Lung (tissue), 12 donors: ENCODE measurements around the gene BDH1. TPM values are rescaled to one million over a fixed set of nuclear protein-coding genes. Genes with fewer than 3 reads are reported as not detected.

ENCODE experiments used
- ATAC-seq: fragments of 200-7000 bp; cut with Tn5 transposase; one replicate; pipeline ENCODE4 v1.9.1; 2020; ENCODE audit warnings: moderate number of reproducible peaks; ENCODE audit not compliant: insufficient read depth, low FRiP score
- DNase-seq, 3 donors: peaks; one replicate each; pipeline ENCODE4 v3.0.0-alpha.2; 2013 to 2017
- H3K27ac ChIP-seq, 2 donors: one replicate each; pipeline ENCODE4 v1.5.1; 2013; ENCODE audit warnings: mild to moderate bottlenecking in 2 of 2, moderate library complexity in 2 of 2, control low read depth in 1 of 2, inconsistent platforms in 1 of 2, low read depth in 1 of 2, low read length in 1 of 2
- H3K27me3 ChIP-seq, 3 donors: one replicate each; pipeline ENCODE4 v1.5.1; 2013; ENCODE audit warnings: low read length in 2 of 3; ENCODE audit not compliant: control insufficient read depth in 3 of 3, insufficient read depth in 3 of 3
- H3K36me3 ChIP-seq, 4 donors: one replicate each; pipeline ENCODE4 v1.5.1; 2013; ENCODE audit warnings: low read length in 4 of 4, mild to moderate bottlenecking in 1 of 4, moderate library complexity in 1 of 4; ENCODE audit not compliant: control insufficient read depth in 4 of 4, insufficient read depth in 4 of 4
- H3K4me1 ChIP-seq, 5 donors: one replicate each; pipeline ENCODE4 v1.5.1; 2013; ENCODE audit warnings: low read length in 5 of 5, mild to moderate bottlenecking in 2 of 5, moderate library complexity in 1 of 5; ENCODE audit not compliant: control insufficient read depth in 5 of 5, insufficient read depth in 5 of 5
- H3K4me3 ChIP-seq: one replicate; pipeline ENCODE4 v1.5.1; 2013; ENCODE audit warnings: mild to moderate bottlenecking, control low read depth, moderate library complexity
- H3K9ac ChIP-seq, 2 donors: one replicate each; pipeline ENCODE4 v1.5.1; 2013; ENCODE audit warnings: low read length in 2 of 2, control low read depth in 1 of 2; ENCODE audit not compliant: insufficient read depth in 1 of 2
- H3K9me3 ChIP-seq, 4 donors: one replicate each; pipeline ENCODE4 v1.5.1; 2013; ENCODE audit warnings: low read length in 3 of 4, mild to moderate bottlenecking in 1 of 4, moderate library complexity in 1 of 4; ENCODE audit not compliant: control insufficient read depth in 4 of 4, insufficient read depth in 3 of 4
- WGBS, 2 donors: extraction: QIAGEN DNeasy Blood & Tissue Kit; methylation state at CpG; one replicate each; pipeline ENCODE4 v1.1.7; 2013; 5-methylcytosine and 5-hydroxymethylcytosine counted together
- polyA plus RNA-seq, 2 donors: library from polyadenylated mRNA; stranded (reverse); fragments of 200-250 nt; gene quantifications; one replicate each; pipeline ENCODE4 v1.2.1, GENCODE V29; 2013
- total RNA-seq, 2 donors: library from RNA; depleted of rRNA in 1 of 2; stranded (reverse); fragments of >200 nt in 1 of 2; gene quantifications; one replicate each; pipeline ENCODE4 v1.2.1, GENCODE V29; 2014 to 2021
- TF ChIP-seq, protein P1 (sequence below): IDR thresholded peaks from 2 replicates; pipeline ENCODE4 v1.5.1; 2012; ENCODE audit warnings: mild to moderate bottlenecking; ENCODE audit errors: control extremely low read depth, extremely low read depth
- donor health status: control.
- donor health status: control.
- donor health status: Bipolar disorder and iron deficiency.
- donor health status: healthy.
- donor health status: DM: yes; HTN: yes; CAD: no.

The BDH1 gene
- total and polyA plus RNA-seq, 4 donors: 14.3 to 32.8 (median 17.0) TPM

DNA sequence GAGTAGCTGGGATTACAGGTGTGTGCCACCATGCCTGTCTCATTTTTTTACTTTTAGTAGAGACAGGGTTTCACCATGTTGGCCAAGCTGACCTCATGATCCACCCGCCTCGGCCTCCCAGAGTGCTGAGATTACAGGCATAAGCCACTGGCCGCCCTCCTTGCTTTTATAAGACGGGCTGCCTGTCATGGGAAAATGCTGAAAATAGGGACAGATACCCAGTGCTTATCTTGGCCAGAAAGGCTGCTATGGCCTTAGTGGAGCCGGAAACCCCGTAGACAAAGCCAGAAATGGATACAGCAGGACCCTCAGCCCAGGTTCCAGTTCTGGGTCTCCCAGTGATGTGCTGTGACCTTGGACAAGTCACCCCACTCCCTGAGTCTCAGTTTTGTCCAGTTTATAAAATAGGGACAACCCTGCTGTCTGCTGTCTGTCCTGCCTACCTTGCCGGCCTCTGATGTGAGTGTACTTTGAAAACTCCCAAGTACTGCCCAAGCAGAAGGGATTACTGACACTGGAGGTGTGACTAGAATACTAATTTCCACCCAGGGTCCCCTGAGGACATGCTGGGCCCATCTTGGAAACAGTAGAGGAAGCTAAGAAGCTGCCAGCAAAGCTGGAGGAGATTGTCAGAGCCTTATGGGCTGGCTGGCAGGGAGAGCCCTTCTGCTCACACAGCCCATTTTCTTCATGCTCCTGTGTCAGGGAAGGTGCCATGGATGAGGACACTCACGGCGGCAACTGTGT is 59.6 kb downstream of the BDH1 start:
- Histone ChIP-seq H3K9ac (no peak overlapping the region), H3K4me1 (no peaks in the 10 kb centered on the region), H3K4me3 (no peak overlapping the region), H3K9me3 (peaks cover 0 to 2% (median 0%) of the 10 kb centered on the region in 4 donors), H3K36me3 (no peaks in the 10 kb centered on the region), H3K27me3 (no peaks in the 10 kb centered on the region), H3K27ac (no peak overlapping the region)
- 83 to 87% methylated on average over 9 of the region's 9 CpGs for WGBS, 2 donors
- ATAC-seq (no peak), DNase-seq (no peak)
- TF ChIP-seq, protein P1, sequence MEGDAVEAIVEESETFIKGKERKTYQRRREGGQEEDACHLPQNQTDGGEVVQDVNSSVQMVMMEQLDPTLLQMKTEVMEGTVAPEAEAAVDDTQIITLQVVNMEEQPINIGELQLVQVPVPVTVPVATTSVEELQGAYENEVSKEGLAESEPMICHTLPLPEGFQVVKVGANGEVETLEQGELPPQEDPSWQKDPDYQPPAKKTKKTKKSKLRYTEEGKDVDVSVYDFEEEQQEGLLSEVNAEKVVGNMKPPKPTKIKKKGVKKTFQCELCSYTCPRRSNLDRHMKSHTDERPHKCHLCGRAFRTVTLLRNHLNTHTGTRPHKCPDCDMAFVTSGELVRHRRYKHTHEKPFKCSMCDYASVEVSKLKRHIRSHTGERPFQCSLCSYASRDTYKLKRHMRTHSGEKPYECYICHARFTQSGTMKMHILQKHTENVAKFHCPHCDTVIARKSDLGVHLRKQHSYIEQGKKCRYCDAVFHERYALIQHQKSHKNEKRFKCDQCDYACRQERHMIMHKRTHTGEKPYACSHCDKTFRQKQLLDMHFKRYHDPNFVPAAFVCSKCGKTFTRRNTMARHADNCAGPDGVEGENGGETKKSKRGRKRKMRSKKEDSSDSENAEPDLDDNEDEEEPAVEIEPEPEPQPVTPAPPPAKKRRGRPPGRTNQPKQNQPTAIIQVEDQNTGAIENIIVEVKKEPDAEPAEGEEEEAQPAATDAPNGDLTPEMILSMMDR: no peak

DNA sequence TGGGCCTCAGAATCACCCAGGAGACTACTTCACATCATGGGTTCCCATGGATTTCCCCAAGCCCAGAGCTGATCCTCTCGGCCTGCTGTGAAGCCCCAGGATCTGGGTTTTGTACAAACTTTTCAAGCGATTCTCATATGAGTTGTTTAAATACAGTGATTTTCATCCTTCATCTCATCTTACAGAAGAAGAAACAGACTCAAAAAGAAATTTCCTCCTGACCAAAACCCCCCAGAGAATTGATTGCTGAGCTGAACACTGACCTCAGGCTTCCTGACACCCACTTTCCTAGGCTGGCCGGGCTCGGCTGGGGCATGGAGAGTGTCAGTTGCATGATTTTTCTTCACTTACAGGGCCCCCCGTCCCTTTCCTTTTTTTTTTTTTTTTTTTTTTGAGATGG is 60.3 kb downstream of the BDH1 start:
- Histone ChIP-seq H3K4me3 (no peak overlapping the region), H3K9me3 (peaks cover 0 to 2% (median 0%) of the 10 kb centered on the region in 4 donors), H3K9ac (no peak overlapping the region), H3K36me3 (no peaks in the 10 kb centered on the region), H3K27ac (no peak overlapping the region), H3K4me1 (peaks cover 0 to 2% (median 0%) of the 10 kb centered on the region in 5 donors), H3K27me3 (no peaks in the 10 kb centered on the region)
- TF ChIP-seq, protein P1: no peak
- DNase-seq (no peak), ATAC-seq (no peak)
- 83 to 91% methylated on average over 5 of the region's 5 CpGs for WGBS, 2 donors

DNA sequence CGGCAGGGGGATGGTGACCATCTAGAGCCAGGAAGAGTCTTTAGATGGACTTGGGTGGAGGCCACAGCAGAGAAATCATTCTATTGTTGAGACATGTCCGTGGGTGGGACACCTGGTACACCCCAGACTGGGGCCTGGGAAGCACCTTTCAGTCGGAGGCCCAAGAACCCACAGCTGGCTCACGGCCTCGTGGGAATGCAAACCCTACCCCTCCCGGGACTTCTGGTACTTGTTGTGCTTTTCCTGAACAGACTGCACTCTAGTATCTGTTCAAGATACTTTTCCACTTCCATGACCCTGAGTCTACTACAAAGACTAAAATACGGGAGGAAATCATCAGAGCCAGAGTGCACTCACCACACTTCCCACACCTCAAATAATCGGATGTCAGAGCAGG is 60.7 kb downstream of the BDH1 start:
- peaks cover 0 to 5% (median 0%) of the 10 kb centered on the region in 5 donors for H3K4me1 ChIP-seq
- ATAC-seq: no peak
- H3K27ac ChIP-seq: no peak overlapping the region
- H3K9ac ChIP-seq: no peak overlapping the region
- H3K36me3 ChIP-seq: no peaks in the 10 kb centered on the region
- H3K27me3 ChIP-seq: no peaks in the 10 kb centered on the region
- WGBS, 2 donors: 78 to 83% methylated on average over 8 of the region's 8 CpGs
- DNase-seq: no peak
- TF ChIP-seq, protein P1: no peak
- H3K4me3 ChIP-seq: no peak overlapping the region
- peaks cover 0 to 2% (median 0%) of the 10 kb centered on the region in 4 donors for H3K9me3 ChIP-seq
